Upper lobe of left lung (tissue), 6 donors: ENCODE data around the gene FER. TPM values are rescaled to one million over a fixed set of nuclear protein-coding genes. Genes with fewer than 3 reads are reported as not detected.
A peak's percentile ranks its signal among the peaks of the same experiment; 100 is the strongest.

ENCODE experiments used
- ATAC-seq, 2 donors: fragments of 200-7000 bp; cut with Tn5 transposase; one replicate each; pipeline ENCODE4 v1.9.1; 2022; ENCODE audit warnings: mild to moderate bottlenecking in 2 of 2, moderate library complexity in 2 of 2; ENCODE audit not compliant: low FRiP score in 2 of 2
- DNase-seq, 2 donors: peaks; one replicate each; pipeline ENCODE4 v3.0.0-alpha.2; 2019 to 2020
- H3K27ac ChIP-seq, 4 donors: fragments of 200-600 bp; sonication (generic); one replicate each; pipeline ENCODE4 v1.5.1; 2016 to 2019
- H3K27me3 ChIP-seq, 4 donors: fragments of 200-600 bp; sonication (generic); one replicate each; pipeline ENCODE4 v1.5.1; 2017 to 2019
- H3K36me3 ChIP-seq, 4 donors: fragments of 200-600 bp; sonication (generic); one replicate each; pipeline ENCODE4 v1.5.1; 2016 to 2019
- H3K4me1 ChIP-seq, 4 donors: fragments of 200-600 bp; sonication (generic); one replicate each; pipeline ENCODE4 v1.5.1; 2018 to 2019
- H3K4me3 ChIP-seq, 4 donors: fragments of 200-600 bp; sonication (generic); one replicate each; pipeline ENCODE4 v1.5.1; 2017 to 2019; ENCODE audit warnings: mild to moderate bottlenecking in 2 of 4, moderate library complexity in 1 of 4
- H3K9me3 ChIP-seq, 4 donors: fragments of 200-600 bp; sonication (generic); one replicate each; pipeline ENCODE4 v1.5.1; 2018 to 2019
- CTCF ChIP-seq, 6 experiments: fragments of 450-650 bp in 4 of 6; fragments of 200-600 bp in 2 of 6; sonication (generic) in 2 of 6; IDR thresholded peaks; one replicate each; pipeline ENCODE4 v1.5.1; 2016 to 2019; ENCODE audit warnings: antibody characterized with exemption in 6 of 6
- EP300 ChIP-seq, 4 donors: sonication (generic); formaldehyde crosslinking; IDR thresholded peaks; one replicate each; pipeline ENCODE4 v1.5.1; 2017; ENCODE audit warnings: antibody characterized with exemption in 4 of 4, control low read depth in 2 of 4
- POLR2A ChIP-seq, 4 donors: fragments of 450-650 bp; IDR thresholded peaks; one replicate each; pipeline ENCODE4 v1.5.1; 2016 to 2017; ENCODE audit warnings: antibody characterized with exemption in 4 of 4, mild to moderate bottlenecking in 2 of 4
- POLR2AphosphoS5 ChIP-seq, 2 donors: sonication (generic); formaldehyde crosslinking; IDR thresholded peaks; one replicate each; pipeline ENCODE4 v1.5.1; 2017; ENCODE audit warnings: antibody characterized with exemption in 2 of 2
- WGBS, 2 donors: methylation state at CpG; one replicate each; pipeline ENCODE4 v1.1.5; 2017 to 2018; 5-methylcytosine and 5-hydroxymethylcytosine counted together
- total RNA-seq, 6 donors: library from RNA; depleted of rRNA in 4 of 6; stranded (reverse); fragments of >200 nt in 4 of 6; gene quantifications; one replicate each; pipeline versions ENCODE4 v1.1.0 to v1.2.1, GENCODE V29; 2016 to 2021
- donor health status: DM: no; HTN: no; CAD: no; lungs with moderate emphysema.
- donor health status: DM: no; HTN: yes; CAD: no; lungs with severe emphysema.

Gene FER
- total RNA-seq, 6 donors from 2014 or later: 17.6 to 55.5 (median 27.9) TPM

- TF ChIP-seq EP300 (IDR thresholded peaks at IDR 0.05) (no peak), POLR2AphosphoS5 (IDR thresholded peaks at IDR 0.05) (no peak), POLR2A (IDR thresholded peaks at IDR 0.05) (no peak), CTCF (IDR thresholded peaks at IDR 0.05) (no peak)
- ATAC-seq (no peak), DNase-seq (no peak)
- H3K36me3 ChIP-seq: peaks cover 0 to 4% (median 0%) of the 10 kb centered on the region in 4 donors
- H3K4me1 ChIP-seq: no peaks in the 10 kb centered on the region
- H3K9me3 ChIP-seq: peaks cover 0 to 6% (median 1%) of the 10 kb centered on the region in 4 donors
- no peak overlapping the region for H3K27ac ChIP-seq
- H3K4me3 ChIP-seq: no peak overlapping the region
- WGBS, 2 donors: 97 to 98% methylated on average over 11 of the region's 11 CpGs
- no peaks in the 10 kb centered on the region for H3K27me3 ChIP-seq
Observed at GRCh38 chr5:108998216-108998615, 250.5 kb downstream of the FER start.

GRCh38 chr5:109003928-109004327, 256.2 kb downstream of the FER start:
- H3K9me3 ChIP-seq: no peaks in the 10 kb centered on the region
- H3K27me3 ChIP-seq: no peaks in the 10 kb centered on the region
- H3K4me1 ChIP-seq: no peaks in the 10 kb centered on the region
- no peak overlapping the region for H3K27ac ChIP-seq
- WGBS, 2 donors: 72 to 91% methylated on average over 4 of the region's 4 CpGs
- DNase-seq (no peak), ATAC-seq (no peak)
- no peak overlapping the region for H3K4me3 ChIP-seq
- TF ChIP-seq POLR2AphosphoS5 (IDR thresholded peaks at IDR 0.05): no peak
- no peak for TF ChIP-seq POLR2A (IDR thresholded peaks at IDR 0.05)
- no peak for TF ChIP-seq EP300 (IDR thresholded peaks at IDR 0.05)
- no peak for TF ChIP-seq CTCF (IDR thresholded peaks at IDR 0.05)
- no peaks in the 10 kb centered on the region for H3K36me3 ChIP-seq

DNA sequence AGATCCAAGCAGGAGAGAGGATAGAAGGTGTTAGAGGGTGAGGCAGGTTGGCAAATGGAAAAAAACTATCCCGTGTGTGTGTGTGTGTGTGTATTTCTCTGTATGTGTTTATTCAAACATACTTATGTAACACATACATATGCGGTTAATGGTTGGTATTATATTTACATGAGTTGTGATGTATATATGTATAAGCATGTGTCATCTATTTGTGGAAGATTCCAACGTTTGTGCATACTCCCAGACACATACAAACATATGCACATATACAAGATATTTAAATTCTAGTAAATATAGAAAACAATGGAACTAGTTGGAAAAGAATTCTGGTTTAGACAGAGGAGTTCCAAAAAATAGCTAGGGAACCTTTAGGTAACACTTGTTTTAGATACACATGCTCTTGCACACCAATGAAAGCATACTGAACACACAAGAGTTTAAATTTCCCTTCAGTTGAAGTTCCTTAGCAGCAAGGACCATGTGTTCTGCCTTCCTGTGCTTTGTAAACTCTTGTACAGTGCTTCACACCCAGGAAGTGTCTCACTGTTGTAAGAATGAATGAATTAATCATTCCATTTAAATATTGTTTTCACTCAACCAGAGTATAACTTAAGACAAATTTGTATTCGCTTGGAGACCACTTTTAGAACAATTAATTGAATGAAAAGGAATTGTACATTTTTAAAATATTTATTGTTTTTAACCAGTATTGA, 257.8 kb downstream of the FER start:
- Histone ChIP-seq H3K27me3 (no peaks in the 10 kb centered on the region), H3K4me3 (no peak overlapping the region), H3K9me3 (no peaks in the 10 kb centered on the region), H3K27ac (no peak overlapping the region), H3K36me3 (no peaks in the 10 kb centered on the region), H3K4me1 (no peaks in the 10 kb centered on the region)
- ATAC-seq (no peak), DNase-seq (no peak)
- TF ChIP-seq EP300 (IDR thresholded peaks at IDR 0.05) (no peak), POLR2A (IDR thresholded peaks at IDR 0.05) (no peak), POLR2AphosphoS5 (IDR thresholded peaks at IDR 0.05) (no peak), CTCF (IDR thresholded peaks at IDR 0.05) (no peak)
- WGBS, 2 donors: 84% methylated on average over 4 of the region's 4 CpGs

DNA sequence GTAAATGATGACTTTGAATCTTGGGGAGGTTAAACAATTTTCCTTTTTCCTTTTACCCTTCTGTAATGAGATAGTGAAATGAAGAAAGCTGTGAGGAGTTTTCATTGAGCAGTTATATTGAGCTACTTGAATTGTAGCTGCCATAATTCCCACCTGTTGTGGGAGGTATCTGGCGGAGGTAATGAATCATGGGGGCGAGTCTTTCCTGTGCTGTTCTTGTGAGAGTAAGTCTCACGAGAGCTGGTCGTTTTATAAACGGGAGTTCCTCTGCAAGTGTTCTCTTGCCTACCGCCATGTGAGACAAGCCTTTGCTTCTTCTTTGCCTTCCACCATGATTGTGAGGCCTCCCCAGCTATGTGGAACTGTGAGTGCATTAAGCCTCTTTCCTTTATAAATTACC, 258.4 kb downstream of the FER start:
- Histone ChIP-seq H3K4me1 (no peaks in the 10 kb centered on the region), H3K36me3 (no peaks in the 10 kb centered on the region), H3K27me3 (no peaks in the 10 kb centered on the region), H3K4me3 (no peak overlapping the region), H3K9me3 (no peaks in the 10 kb centered on the region), H3K27ac (no peak overlapping the region)
- TF ChIP-seq POLR2AphosphoS5 (IDR thresholded peaks at IDR 0.05) (no peak), CTCF (IDR thresholded peaks at IDR 0.05) (no peak), EP300 (IDR thresholded peaks at IDR 0.05) (no peak), POLR2A (IDR thresholded peaks at IDR 0.05) (no peak)
- 92 to 93% methylated on average over 6 of the region's 6 CpGs for WGBS, 2 donors
- DNase-seq: no peak
- ATAC-seq: no peak

GRCh38 chr5:109016300-109016699, 268.6 kb downstream of the FER start:
- ATAC-seq: peak in 1 of 2 donors; percentile 32
- 36 to 56% methylated on average over 1 of the region's 1 CpG for whole genome bisulfite sequencing, 2 donors

More at GRCh38 chr5:109016300-109016699, 268.6 kb downstream of the FER start:
- no peaks in the 10 kb centered on the region for H3K36me3 ChIP-seq
- H3K4me1 ChIP-seq: peaks cover 0 to 10% (median 6%) of the 10 kb centered on the region in 4 donors
- H3K27ac ChIP-seq: no peak overlapping the region
- H3K27me3 ChIP-seq: no peaks in the 10 kb centered on the region
- H3K4me3 ChIP-seq: no peak overlapping the region
- no peak for TF ChIP-seq CTCF (IDR thresholded peaks at IDR 0.05)
- no peak for TF ChIP-seq EP300 (IDR thresholded peaks at IDR 0.05)
- TF ChIP-seq POLR2AphosphoS5 (IDR thresholded peaks at IDR 0.05): no peak
- TF ChIP-seq POLR2A (IDR thresholded peaks at IDR 0.05): no peak
- no peaks in the 10 kb centered on the region for H3K9me3 ChIP-seq
- DNase-seq: no peak
